SK-N-SH (cell line): ENCODE data around the gene PERCC1. TPM values are rescaled to one million over a fixed set of nuclear protein-coding genes. Genes with fewer than 3 reads are reported as not detected.

Experiments used
- CTCF ChIA-PET: fragments of 300-600, 350-600 bp; formaldehyde crosslinking; extraction: SDS; loops from one replicate; lab custom pipeline; 2021; lab: Yijun Ruan, JAX
- POLR2A ChIA-PET: fragments of 350-600 bp; sonication (Branson Sonifier 250); formaldehyde crosslinking; extraction: SDS; loops from one replicate; lab custom pipeline; 2020; ENCODE audit warnings: antibody characterized with exemption, inconsistent platforms; lab: Yijun Ruan, JAX
- DNase-seq: peaks from one replicate; pipeline ENCODE4 v3.0.0; 2012
- H2AFZ ChIP-seq: fragments of 200-600 bp; sonication (generic); 2 replicates; pipeline ENCODE4 v1.8.1; 2016; ENCODE audit warnings: antibody characterized with exemption, mild to moderate bottlenecking, low read depth
- H3F3A ChIP-seq: fragments of 200-600 bp; sonication (generic); replicated peaks from 2 replicates; pipeline ENCODE3; 2016; ENCODE audit warnings: antibody characterized with exemption, mild to moderate bottlenecking; ENCODE audit not compliant: insufficient read depth
- H3K27ac ChIP-seq, 2 experiments: fragments of 200-500 bp in 1 of 2; fragments of 200-600 bp in 1 of 2; sonication (Bioruptor generic) in 1 of 2; sonication (generic), shearing (Covaris generic) in 1 of 2; 2 replicates each; pipeline versions ENCODE4 v1.5.1 to v1.6.1; 2014 to 2016; ENCODE audit warnings: low read depth in 2 of 2, inconsistent platforms in 1 of 2, low read length in 1 of 2, mild to moderate bottlenecking in 1 of 2, mixed read lengths in 1 of 2
- H3K27me3 ChIP-seq: fragments of 200-600 bp; sonication (generic), shearing (Covaris generic); 2 replicates; pipeline ENCODE4 v1.6.1; 2016; ENCODE audit warnings: mixed run types; ENCODE audit not compliant: insufficient read depth
- H3K36me3 ChIP-seq, 2 experiments: fragments of 200-500 bp in 1 of 2; fragments of 200-600 bp in 1 of 2; sonication (Bioruptor generic) in 1 of 2; sonication (generic) in 1 of 2; replicated peaks in 1 of 2; 2 replicates each; pipeline versions ENCODE3 to v1.5.1; 2014 to 2016; ENCODE audit warnings: low read length in 1 of 2, mild to moderate bottlenecking in 1 of 2; ENCODE audit not compliant: insufficient read depth in 2 of 2, control insufficient read depth in 1 of 2
- H3K4me1 ChIP-seq, 2 experiments: fragments of 200-500 bp in 1 of 2; fragments of 200-600 bp in 1 of 2; sonication (Bioruptor generic) in 1 of 2; sonication (generic), shearing (Covaris generic) in 1 of 2; 2 replicates each; pipeline versions ENCODE4 v1.5.1 to v1.6.1; 2014 to 2016; ENCODE audit warnings: low read depth in 1 of 2, low read length in 1 of 2, mixed run types in 1 of 2; ENCODE audit not compliant: insufficient read depth in 2 of 2, control insufficient read depth in 1 of 2
- H3K4me2 ChIP-seq: fragments of 200-600 bp; sonication (generic), shearing (Covaris generic); 2 replicates; pipeline ENCODE4 v1.6.1; 2017; ENCODE audit warnings: mixed run types
- H3K4me3 ChIP-seq, 2 experiments: fragments of 200-500 bp in 1 of 2; fragments of 200-600 bp in 1 of 2; sonication (Bioruptor generic) in 1 of 2; sonication (generic), shearing (Covaris generic) in 1 of 2; 2 replicates each; pipeline versions ENCODE4 v1.5.1 to v1.8.1; 2014 to 2016; ENCODE audit warnings: low read depth in 2 of 2, inconsistent platforms in 1 of 2, low read length in 1 of 2, mild to moderate bottlenecking in 1 of 2, mixed read lengths in 1 of 2, moderate library complexity in 1 of 2
- H3K79me2 ChIP-seq: fragments of 200-600 bp; sonication (generic); 2 replicates; pipeline ENCODE4 v1.8.1; 2017; ENCODE audit warnings: mild to moderate bottlenecking; ENCODE audit not compliant: insufficient read depth
- H3K9ac ChIP-seq: fragments of 200-600 bp; sonication (generic); 2 replicates; pipeline ENCODE4 v1.6.1; 2017; ENCODE audit warnings: mixed run types
- H3K9me2 ChIP-seq: fragments of 200-600 bp; sonication (generic); 2 replicates; pipeline ENCODE4 v1.6.1; 2017; ENCODE audit warnings: mixed run types
- H3K9me3 ChIP-seq: fragments of 200-600 bp; sonication (generic); 2 replicates; pipeline ENCODE4 v1.6.1; 2017; ENCODE audit warnings: mixed run types, mild to moderate bottlenecking, moderate library complexity
- H4K20me1 ChIP-seq: fragments of 200-600 bp; sonication (generic); 2 replicates; pipeline ENCODE4 v1.6.1; 2017; ENCODE audit warnings: mild to moderate bottlenecking, mixed run types; ENCODE audit not compliant: insufficient read depth
- CHD2 ChIP-seq: fragments of 150-350 bp; IDR thresholded peaks from 2 replicates; pipeline ENCODE4 v1.6.1; 2018; ENCODE audit warnings: low read length; ENCODE audit not compliant: partially characterized antibody
- ELF1 ChIP-seq: IDR thresholded peaks from 2 replicates; pipeline ENCODE4 v1.4.0; 2012
- EP300 ChIP-seq, 2 experiments: IDR thresholded peaks; 2 replicates each; pipeline versions ENCODE4 v1.4.0 to v1.6.1; 2012; ENCODE audit warnings: borderline replicate concordance in 1 of 2, low read depth in 1 of 2, low read length in 1 of 2
- EZH2phosphoT487 ChIP-seq: fragments of 200-600 bp; sonication (generic); IDR thresholded peaks from 2 replicates; pipeline ENCODE4 v1.6.1; 2017; ENCODE audit warnings: low read depth, mixed run types, mild to moderate bottlenecking, antibody characterized with exemption, moderate library complexity, borderline replicate concordance
- FOSL2 ChIP-seq: IDR thresholded peaks from 2 replicates; pipeline ENCODE4 v1.4.0; 2012; ENCODE audit warnings: low read depth, mild to moderate bottlenecking, moderate library complexity, borderline replicate concordance
- FOXJ3 ChIP-seq: sonication (generic); formaldehyde crosslinking; IDR thresholded peaks from 2 replicates; pipeline ENCODE4 v1.5.1; 2020; ENCODE audit warnings: mild to moderate bottlenecking, missing genetic modification reagents
- FOXM1 ChIP-seq: IDR thresholded peaks from 2 replicates; pipeline ENCODE4 v1.4.0; 2012; ENCODE audit warnings: low read depth, mild to moderate bottlenecking
- MAX ChIP-seq: IDR thresholded peaks from 2 replicates; pipeline ENCODE4 v1.4.0; 2012; ENCODE audit warnings: low read depth
- MEF2A ChIP-seq: IDR thresholded peaks from 2 replicates; pipeline ENCODE4 v1.4.0; 2012; ENCODE audit warnings: low read depth, borderline replicate concordance
- NFIC ChIP-seq: IDR thresholded peaks from 2 replicates; pipeline ENCODE4 v1.4.0; 2012; ENCODE audit warnings: borderline replicate concordance
- PBX3 ChIP-seq: IDR thresholded peaks from 2 replicates; pipeline ENCODE4; 2012
- POLR2AphosphoS5 ChIP-seq: IDR thresholded peaks from 2 replicates; pipeline ENCODE4 v1.6.1; 2012; ENCODE audit warnings: low read depth, low read length
- RAD21 ChIP-seq: IDR thresholded peaks from 2 replicates; pipeline ENCODE4 v1.6.1; 2012; ENCODE audit warnings: mild to moderate bottlenecking, low read length
- RCOR1 ChIP-seq: fragments of 150-350 bp; IDR thresholded peaks from 2 replicates; pipeline ENCODE4 v1.6.1; 2017; ENCODE audit warnings: antibody characterized with exemption, low read length
- RFX5 ChIP-seq: IDR thresholded peaks from 2 replicates; pipeline ENCODE4 v1.6.1; 2012; ENCODE audit warnings: mild to moderate bottlenecking, improper control_type of control experiment, low read length
- RXRA ChIP-seq: IDR thresholded peaks from 2 replicates; pipeline ENCODE4 v1.4.0; 2012; ENCODE audit warnings: low read depth, mild to moderate bottlenecking, borderline replicate concordance
- TAF1 ChIP-seq: IDR thresholded peaks from 2 replicates; pipeline ENCODE4 v1.6.1; 2012; ENCODE audit warnings: low read depth, mild to moderate bottlenecking, low read length, moderate library complexity, borderline replicate concordance
- TCF12 ChIP-seq: IDR thresholded peaks from 2 replicates; pipeline ENCODE4 v1.4.0; 2012
- TEAD4 ChIP-seq: IDR thresholded peaks from 2 replicates; pipeline ENCODE4 v1.4.0; 2012; ENCODE audit warnings: mild to moderate bottlenecking, borderline replicate concordance; ENCODE audit not compliant: insufficient read depth
- USF2 ChIP-seq: fragments of 150-350 bp; IDR thresholded peaks from 2 replicates; pipeline ENCODE4 v1.6.1; 2017; ENCODE audit warnings: antibody characterized with exemption, low read length, low read depth, borderline replicate concordance
- ZBTB33 ChIP-seq: IDR thresholded peaks from 2 replicates; pipeline ENCODE4 v1.4.0; 2012; ENCODE audit warnings: low read depth, borderline replicate concordance
- WGBS: methylation state at CpG from one replicate; pipeline ENCODE4 v1.1.6; 2017; ENCODE audit warnings: low lambda C conversion rate; 5-methylcytosine and 5-hydroxymethylcytosine counted together
- polyA plus RNA-seq, 3 experiments: library from polyadenylated mRNA; depleted of rRNA; stranded (reverse); fragments of >200 nt; gene quantifications; 2 replicates each; pipeline ENCODE4 v1.2.3, GENCODE V29; 2012

PERCC1 gene
- polyA plus RNA-seq, 1 of the 3 experiments (the other 2 are of a cell fraction), result not detected

- no peaks in the 10 kb centered on the region for H3K9me3 ChIP-seq
- ChIA-PET POLR2A (no interaction called here), CTCF (no interaction called here)
- no peak for TF ChIP-seq USF2
- TF ChIP-seq RFX5, result no peak
- no peak for TF ChIP-seq ELF1
- no peak for TF ChIP-seq TAF1
- TF ChIP-seq EP300 (IDR thresholded peaks at IDR 0.05; ENCODE audit: borderline replicate concordance in 1 of 2, low read depth in 1 of 2, low read length in 1 of 2), result no peak
- TF ChIP-seq TEAD4, result no peak
- no peak for TF ChIP-seq MEF2A
- no peak for TF ChIP-seq FOXM1
- TF ChIP-seq, all 33 proteins: peak for 0
- Histone ChIP-seq H3K36me3 (peaks cover 0 to 6% of the 10 kb centered on the region in 2 experiments), H3K27me3 (no peaks in the 10 kb centered on the region), H3K9me2 (no peaks in the 10 kb centered on the region), H3K4me3 (no peak overlapping the region), H2AFZ (no peak overlapping the region), H3K79me2 (no peaks in the 10 kb centered on the region), H4K20me1 (no peaks in the 10 kb centered on the region), H3K4me2 (no peak overlapping the region), H3F3A (no peaks in the 10 kb centered on the region), H3K27ac (no peak overlapping the region), H3K4me1 (no peaks in the 10 kb centered on the region), H3K9ac (no peak overlapping the region)
- DNase-seq, result no peak
- 100% methylated on average over 5 of the region's 21 CpGs for WGBS
Observed at GRCh38 chr16:1393613-1394176, 37.2 kb upstream of the PERCC1 start.

- Histone ChIP-seq H3K9me2 (no peaks in the 10 kb centered on the region), H3K4me3 (no peak overlapping the region), H3K27ac (no peak overlapping the region), H3F3A (no peaks in the 10 kb centered on the region), H3K79me2 (no peaks in the 10 kb centered on the region), H4K20me1 (no peaks in the 10 kb centered on the region), H3K4me2 (no peak overlapping the region), H3K4me1 (no peaks in the 10 kb centered on the region), H3K9ac (no peak overlapping the region), H3K27me3 (no peaks in the 10 kb centered on the region), H3K9me3 (no peaks in the 10 kb centered on the region), H3K36me3 (peaks cover 0 to 6% of the 10 kb centered on the region in 2 experiments), H2AFZ (no peak overlapping the region)
- DNase-seq, result no peak
- WGBS, result 89% methylated on average over 18 of the region's 19 CpGs
- POLR2A ChIA-PET, result no interaction called here
- no peak for TF ChIP-seq RXRA
- no peak for TF ChIP-seq PBX3
- no peak for TF ChIP-seq USF2
- TF ChIP-seq EZH2phosphoT487, result no peak
- no peak for TF ChIP-seq FOXJ3 (CRISPR knock-in tag)
- TF ChIP-seq ZBTB33, result no peak
- TF ChIP-seq POLR2AphosphoS5, result no peak
- TF ChIP-seq MAX, result no peak
- no peak for TF ChIP-seq TCF12
- no peak for TF ChIP-seq FOXM1
- no peak for TF ChIP-seq RFX5
- TF ChIP-seq CHD2, result no peak
- TF ChIP-seq FOSL2, result no peak
- TF ChIP-seq TAF1, result no peak
- no peak for TF ChIP-seq ELF1
- TF ChIP-seq RAD21, result no peak
- TF ChIP-seq NFIC, result no peak
- no peak for TF ChIP-seq RCOR1
- CTCF ChIA-PET, result interaction anchor here (0.6 kb wide), 1 partner anchor 378 kb away, joined by 3 read pairs; the partner anchor contains the start of genes EME2 and MRPS34
Observed at GRCh38 chr16:1394367-1394951, 36.4 kb upstream of the PERCC1 start.
